ENCODE results near the gene ABHD17C.

ABHD17C gene

GRCh38 chr15:80789796-80790195 lies 94.7 kb downstream of the ABHD17C start:
- TF ChIP-seq CTCF (conservative IDR thresholded peaks at IDR 0.05; ENCODE audit: low read depth, low read length), result no peak
- no peak overlapping the region for H3K4me3 ChIP-seq (ENCODE audit: low read depth, low read length)
- no peak for DNase-seq (ENCODE audit: low read depth)

DNA sequence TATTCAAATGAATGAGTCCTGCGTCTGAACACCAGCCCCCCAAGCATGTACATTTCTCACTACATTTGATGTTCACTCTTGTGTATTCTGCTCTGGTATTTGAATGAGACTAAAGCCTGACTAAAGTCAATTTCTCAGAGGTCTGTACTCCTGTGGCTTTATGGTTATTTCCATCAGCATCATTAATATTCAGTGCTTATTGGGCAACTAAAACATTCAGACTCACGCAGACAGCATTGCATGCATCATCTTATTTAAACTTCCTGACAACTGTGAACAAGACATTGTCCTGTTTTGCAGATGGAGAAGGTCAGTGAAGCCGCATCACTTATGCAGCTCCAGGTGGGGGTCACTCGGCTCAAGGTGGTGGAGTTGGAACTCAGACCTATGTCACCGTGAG lies 95.1 kb downstream of the ABHD17C start:
- no peak for TF ChIP-seq CTCF (conservative IDR thresholded peaks at IDR 0.05; ENCODE audit: low read depth, low read length)
- no peak for DNase-seq (ENCODE audit: low read depth)
- no peak overlapping the region for H3K4me3 ChIP-seq (ENCODE audit: low read depth, low read length)

- no peak overlapping the region for H3K4me3 ChIP-seq (ENCODE audit: low read depth, low read length)
- DNase-seq (ENCODE audit: low read depth), result no peak
- no peak for TF ChIP-seq CTCF (conservative IDR thresholded peaks at IDR 0.05; ENCODE audit: low read depth, low read length)
Observed at GRCh38 chr15:80791004-80791403, 95.9 kb downstream of the ABHD17C start.

DNA sequence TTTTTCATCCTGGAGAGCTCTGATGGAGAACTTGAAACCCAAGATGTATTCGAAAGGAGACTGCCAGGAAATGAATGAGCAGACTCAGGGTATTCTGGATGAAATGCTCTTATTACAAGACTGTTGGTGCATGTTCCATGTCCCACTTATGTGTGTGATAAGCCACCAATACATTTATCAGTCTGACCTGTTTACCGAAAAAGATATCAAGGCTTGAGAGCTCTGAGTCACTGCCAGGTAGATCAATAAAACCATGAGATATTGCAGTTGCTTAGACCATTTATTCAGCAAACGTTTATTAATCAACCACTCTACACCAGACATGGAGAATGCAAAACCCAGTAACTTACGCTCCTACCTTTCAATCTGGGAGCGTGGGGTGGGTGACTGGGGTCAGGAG lies 101.3 kb downstream of the ABHD17C start:
- TF ChIP-seq CTCF (conservative IDR thresholded peaks at IDR 0.05; ENCODE audit: low read depth, low read length), result no peak
- no peak for DNase-seq (ENCODE audit: low read depth)
- no peak overlapping the region for H3K4me3 ChIP-seq (ENCODE audit: low read depth, low read length)

- TF ChIP-seq CTCF (conservative IDR thresholded peaks at IDR 0.05; ENCODE audit: low read depth, low read length), result no peak
- no peak for DNase-seq (ENCODE audit: low read depth)
- H3K4me3 ChIP-seq (ENCODE audit: low read depth, low read length), result no peak overlapping the region
Observed at GRCh38 chr15:80798911-80799310, 103.8 kb downstream of the ABHD17C start.

DNA sequence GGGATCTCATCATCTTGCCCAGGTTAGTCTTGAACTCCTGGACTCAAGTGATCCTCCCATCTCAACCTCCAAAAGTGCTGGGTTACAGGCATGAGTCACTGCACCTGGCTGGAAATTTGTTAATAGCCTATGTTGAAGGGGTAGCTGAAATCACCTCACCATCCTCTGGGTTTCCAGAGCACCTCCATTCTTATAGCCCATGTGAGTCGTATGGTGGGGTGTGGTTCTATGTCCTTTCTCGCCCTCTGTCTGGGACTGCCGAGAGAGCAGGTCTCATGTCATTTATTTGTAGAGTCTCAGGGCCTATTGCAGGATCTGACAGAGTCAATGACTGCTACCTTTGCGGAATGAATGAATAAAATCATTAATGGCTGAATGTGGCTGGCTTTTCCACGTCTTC lies 105.0 kb downstream of the ABHD17C start:
- H3K4me3 ChIP-seq (ENCODE audit: low read depth, low read length), result no peak overlapping the region
- DNase-seq (ENCODE audit: low read depth), result no peak
- TF ChIP-seq CTCF (conservative IDR thresholded peaks at IDR 0.05; ENCODE audit: low read depth, low read length), result no peak

DNA sequence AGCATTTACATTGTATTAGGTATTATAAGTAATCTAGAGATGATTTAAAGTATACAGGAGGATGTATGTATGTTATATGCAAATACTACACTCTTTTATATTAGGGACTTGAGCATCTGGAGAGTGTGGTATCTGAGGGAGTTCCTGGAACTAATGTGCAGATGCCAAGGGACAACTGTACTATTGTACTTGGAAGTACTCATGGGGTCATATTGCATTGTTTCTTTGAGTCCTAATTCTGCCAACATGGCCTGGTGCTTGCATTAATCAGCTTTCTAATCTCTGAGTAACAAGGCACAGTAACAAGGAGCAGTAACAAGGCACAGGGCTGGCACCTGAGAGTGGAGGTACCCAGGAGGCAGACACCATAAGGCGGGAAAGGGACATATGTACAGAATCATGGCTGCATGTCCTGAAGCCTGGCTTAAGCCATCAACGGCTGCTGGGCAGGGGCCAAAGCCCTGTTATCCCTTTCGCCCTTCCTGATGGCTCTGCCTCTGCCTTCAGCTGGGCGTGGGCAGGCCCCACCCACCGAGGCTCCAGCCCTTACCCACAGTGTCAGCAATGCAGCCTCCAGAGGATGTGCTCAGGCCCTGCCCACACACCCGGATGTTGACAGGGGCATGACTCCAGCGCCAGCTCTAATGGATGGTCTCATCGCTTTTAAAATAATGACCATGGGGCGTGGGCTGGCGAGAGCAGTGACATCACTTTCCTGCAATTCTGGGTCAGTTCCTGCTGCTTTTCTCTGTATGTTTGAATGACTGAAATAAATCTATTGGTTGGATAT lies 107.0 kb downstream of the ABHD17C start:
- no peak for TF ChIP-seq CTCF (conservative IDR thresholded peaks at IDR 0.05; ENCODE audit: low read depth, low read length)
- no peak overlapping the region for H3K4me3 ChIP-seq (ENCODE audit: low read depth, low read length)
- no peak for DNase-seq (ENCODE audit: low read depth)

Measured in choroid plexus epithelial cell (primary cell).